K562 (cell line): ENCODE results near the gene ZNF418. TPM values are rescaled to one million over a fixed set of nuclear protein-coding genes. Genes with fewer than 3 reads are reported as not detected.

ENCODE experiments used
- ATAC-seq: fragments of 200-7000 bp; cut with Tn5 transposase; 3 replicates; pipeline ENCODE4 v1.9.1; 2020; ENCODE audit warnings: moderate library complexity
- BruUV-seq: library from RNA; stranded (reverse); fragments of 400-500 nt; replicated peaks from 2 replicates; lab custom pipeline; 2021; lab: Mats Ljungman, UMichigan
- CTCF ChIA-PET: fragments of 300-600 bp; formaldehyde crosslinking; extraction: SDS; loops from one replicate; lab custom pipeline; 2021; ENCODE audit warnings: low intra/inter-chr PET ratio; lab: Yijun Ruan, JAX
- POLR2A ChIA-PET: fragments of 300-600, 350-650 bp; sonication (Branson Sonifier 250); formaldehyde crosslinking; extraction: SDS; loops from one replicate; lab custom pipeline; 2021; ENCODE audit warnings: antibody characterized with exemption, inconsistent platforms; lab: Yijun Ruan, JAX
- DNase-seq, 4 experiments: peaks; one replicate each; pipeline versions ENCODE4 v3.0.0 to v3.0.0-alpha.2; 2011 to 2018; ENCODE audit warnings: low spot score in 3 of 4, mixed read lengths in 3 of 4; ENCODE audit errors: extremely low read depth in 1 of 4
- FAIRE-seq: peaks from 2 replicates; lab custom pipeline; 2011; peaks lifted over from hg19 to GRCh38; lab: Jason Lieb, UNC
- H2AFZ ChIP-seq: 2 replicates; pipeline ENCODE4 v1.6.0; 2011; ENCODE audit warnings: low read depth, low read length, control low read depth, inconsistent platforms
- H3K27ac ChIP-seq: fragments of 200-600 bp; 3 replicates; pipeline ENCODE4 v1.8.0; 2011; ENCODE audit warnings: low read depth, mild to moderate bottlenecking, control low read depth, inconsistent platforms, low read length, moderate library complexity, mixed read lengths; ENCODE audit errors: extremely low read depth
- H3K27me3 ChIP-seq, 2 experiments: fragments of 300-600 bp in 1 of 2; 2 replicates in 1 of 2; 3 replicates in 1 of 2; pipeline versions ENCODE4 v1.6.0 to v1.8.0; 2011; ENCODE audit warnings: inconsistent platforms in 2 of 2, low read length in 2 of 2, mild to moderate bottlenecking in 1 of 2, mixed read lengths in 1 of 2, moderate library complexity in 1 of 2; ENCODE audit not compliant: control insufficient read depth in 2 of 2, insufficient read depth in 2 of 2
- H3K36me3 ChIP-seq: fragments of 300-600 bp; 3 replicates; pipeline ENCODE4 v1.8.0; 2011; ENCODE audit warnings: mild to moderate bottlenecking, low read length, inconsistent platforms; ENCODE audit not compliant: control insufficient read depth, insufficient read depth
- H3K4me1 ChIP-seq, 2 experiments: fragments of 200-600 bp in 1 of 2; replicated peaks in 1 of 2; 2 replicates in 1 of 2; 3 replicates in 1 of 2; pipeline versions ENCODE4 v1.5.1 to v1.8.0; 2011; ENCODE audit warnings: inconsistent platforms in 2 of 2, low read length in 2 of 2, mild to moderate bottlenecking in 1 of 2, mixed read lengths in 1 of 2, moderate library complexity in 1 of 2; ENCODE audit not compliant: control insufficient read depth in 2 of 2, insufficient read depth in 2 of 2
- H3K4me2 ChIP-seq: 2 replicates; pipeline ENCODE4 v1.6.1; 2011; ENCODE audit warnings: low read length, control low read depth, inconsistent platforms, mixed read lengths; ENCODE audit not compliant: insufficient read depth
- H3K4me3 ChIP-seq: fragments of 200-600 bp; sonication (generic), shearing (Covaris generic); 2 replicates; pipeline ENCODE4 v1.5.1; 2016; ENCODE audit warnings: control low read depth, inconsistent platforms
- H3K79me2 ChIP-seq: fragments of 200-600 bp; 3 replicates; pipeline ENCODE4 v1.8.0; 2011; ENCODE audit warnings: low read length, inconsistent platforms; ENCODE audit not compliant: control insufficient read depth, insufficient read depth
- H3K9ac ChIP-seq, 2 experiments: 2 replicates each; pipeline versions ENCODE4 v1.6.0 to v1.6.1; 2011; ENCODE audit warnings: low read depth in 2 of 2, low read length in 2 of 2, control low read depth in 1 of 2, inconsistent platforms in 1 of 2, mild to moderate bottlenecking in 1 of 2, mixed read lengths in 1 of 2; ENCODE audit not compliant: insufficient read depth in 1 of 2
- H3K9me1 ChIP-seq: one replicate; pipeline ENCODE4 v1.6.0; 2011; ENCODE audit warnings: inconsistent platforms, mild to moderate bottlenecking, low read length, moderate library complexity; ENCODE audit not compliant: control insufficient read depth, insufficient read depth
- H3K9me3 ChIP-seq: replicated peaks from 2 replicates; pipeline ENCODE4 v1.5.1; 2011; ENCODE audit warnings: low read depth, low read length, inconsistent platforms; ENCODE audit not compliant: control insufficient read depth, insufficient read depth
- H4K20me1 ChIP-seq: replicated peaks from 2 replicates; pipeline ENCODE4 v1.6.1; 2011; ENCODE audit warnings: low read length, inconsistent platforms, mixed read lengths; ENCODE audit not compliant: control insufficient read depth, insufficient read depth
- CREB1 ChIP-seq, 2 experiments: sonication (generic) in 1 of 2; formaldehyde crosslinking in 1 of 2; IDR thresholded peaks; 2 replicates each; pipeline versions ENCODE4 v1.6.1 to v1.8.0; 2012 to 2022; ENCODE audit warnings: inconsistent platforms in 1 of 2, mild to moderate bottlenecking in 1 of 2, missing genetic modification reagents in 1 of 2, moderate library complexity in 1 of 2
- DPF2 ChIP-seq: fragments of 450-650 bp; IDR thresholded peaks from 2 replicates; pipeline ENCODE4 v1.6.1; 2016
- ELF2 ChIP-seq: fragments of 250-450 bp; sonication (Bioruptor Pico); IDR thresholded peaks from 2 replicates; pipeline ENCODE4 v1.5.0; 2021; ENCODE audit warnings: mild to moderate bottlenecking
- GTF2A2 ChIP-seq: IDR thresholded peaks from 2 replicates; pipeline ENCODE4 v1.6.1; 2016; ENCODE audit warnings: mild to moderate bottlenecking, missing genetic modification characterization, missing compliant biosample characterization
- HDAC8 ChIP-seq: fragments of 450-650 bp; IDR thresholded peaks from 2 replicates; pipeline ENCODE4 v1.6.1; 2016; ENCODE audit warnings: mild to moderate bottlenecking, missing genetic modification characterization, moderate library complexity, missing compliant biosample characterization
- HLTF ChIP-seq: fragments of 450-650 bp; IDR thresholded peaks from 2 replicates; pipeline ENCODE4 v1.6.1; 2016
- JUN ChIP-seq, 2 experiments: sonication (generic) in 1 of 2; formaldehyde crosslinking in 1 of 2; IDR thresholded peaks; 2 replicates each; pipeline versions ENCODE4 v1.6.1 to v1.8.0; 2012 to 2022; ENCODE audit warnings: borderline replicate concordance in 2 of 2, mild to moderate bottlenecking in 2 of 2, improper control_type of control experiment in 1 of 2, low read depth in 1 of 2, low read length in 1 of 2, missing genetic modification reagents in 1 of 2
- KAT7 ChIP-seq: sonication (generic); formaldehyde crosslinking; IDR thresholded peaks from 2 replicates; pipeline ENCODE4 v1.8.0; 2022; ENCODE audit warnings: missing genetic modification reagents, mild to moderate bottlenecking, borderline replicate concordance
- NFATC3 ChIP-seq: fragments of 450-650 bp; IDR thresholded peaks from 2 replicates; pipeline ENCODE4 v1.6.1; 2017; ENCODE audit warnings: mild to moderate bottlenecking
- NFIX ChIP-seq: fragments of 250-450 bp; sonication (Bioruptor Pico); IDR thresholded peaks from 2 replicates; pipeline ENCODE4 v1.4.0; 2020; ENCODE audit warnings: low read depth, mild to moderate bottlenecking, moderate library complexity
- PYGO2 ChIP-seq: fragments of 450-650 bp; IDR thresholded peaks from 2 replicates; pipeline ENCODE4 v1.6.1; 2016; ENCODE audit warnings: mild to moderate bottlenecking, missing genetic modification characterization, moderate library complexity, missing compliant biosample characterization
- RBM17 ChIP-seq: fragments of 200-400 bp; formaldehyde crosslinking; IDR thresholded peaks from 2 replicates; pipeline ENCODE4 v1.6.1; 2017; ENCODE audit warnings: low read depth, mild to moderate bottlenecking, low read length, borderline replicate concordance
- RFX1 ChIP-seq: fragments of 450-650 bp; IDR thresholded peaks from 2 replicates; pipeline ENCODE4 v1.6.1; 2016; ENCODE audit warnings: mild to moderate bottlenecking, moderate library complexity
- RHOXF2B ChIP-seq: fragments of 250-450 bp; sonication (Bioruptor Pico); conservative IDR thresholded peaks from 2 replicates; pipeline ENCODE4 v1.5.1; 2021
- SRSF7 ChIP-seq: fragments of 200-400 bp; formaldehyde crosslinking; optimal IDR thresholded peaks from 2 replicates; pipeline ENCODE3; 2017; ENCODE audit warnings: mild to moderate bottlenecking, low read depth, low read length
- TEAD2 ChIP-seq: fragments of 450-650 bp; IDR thresholded peaks from 2 replicates; pipeline ENCODE4 v1.6.1; 2016; ENCODE audit warnings: missing genetic modification characterization, control low read depth, missing compliant biosample characterization
- TSC22D4 ChIP-seq: fragments of 450-650 bp; IDR thresholded peaks from 2 replicates; pipeline ENCODE4 v1.6.1; 2016; ENCODE audit warnings: missing genetic modification characterization, missing biosample characterization, control low read depth
- ZNF124 ChIP-seq: sonication (generic); formaldehyde crosslinking; IDR thresholded peaks from 2 replicates; pipeline ENCODE4 v1.8.1; 2022; ENCODE audit warnings: missing genetic modification reagents
- ZNF134 ChIP-seq: fragments of 250-450 bp; sonication (Bioruptor Pico); conservative IDR thresholded peaks from 2 replicates; pipeline ENCODE4 v1.4.0; 2020
- ZNF146 ChIP-seq: IDR thresholded peaks from one replicate; pipeline ENCODE4 v1.6.1; 2018; ENCODE audit warnings: missing compliant biosample characterization; ENCODE audit not compliant: unreplicated experiment
- ZNF274 ChIP-seq: IDR thresholded peaks from 2 replicates; pipeline ENCODE4 v1.6.1; 2011; ENCODE audit warnings: low read depth, mild to moderate bottlenecking, low read length, moderate library complexity, borderline replicate concordance
- ZNF280B ChIP-seq: fragments of 250-450 bp; sonication (Bioruptor Pico); IDR thresholded peaks from 2 replicates; pipeline ENCODE4 v1.5.1; 2021; ENCODE audit warnings: mild to moderate bottlenecking
- ZNF655 ChIP-seq: fragments of 250-450 bp; sonication (Bioruptor Pico); IDR thresholded peaks from 2 replicates; pipeline ENCODE4 v1.5.0; 2021
- WGBS: fragments of 100-300 bp; shearing (Covaris generic); methylation state at CpG from one replicate; pipeline ENCODE4 v1.1.6; 2016; ENCODE audit warnings: low coverage, mixed read lengths; ENCODE audit not compliant: insufficient coverage; ENCODE audit errors: missing lambda C conversion rate; 5-methylcytosine and 5-hydroxymethylcytosine counted together
- in situ Hi-C: fragments of 300-500 bp; cut with MboI; formaldehyde crosslinking; loops from 4 replicates; pipeline ENCODE4 v1.15.0; 2018; ENCODE audit warnings: inconsistent platforms, mixed read lengths
- intact Hi-C: fragments of 100-400 bp; cut with micrococcal nuclease; formaldehyde crosslinking; loops from 2 replicates; pipeline ENCODE4 v1.14.2; 2022
- polyA plus RNA-seq, 8 experiments: library from polyadenylated mRNA; depleted of rRNA in 4 of 8; stranded (reverse) in 5 of 8; unstranded in 3 of 8; fragments of >200 nt; fragmentation: Nextera tagmentation in 2 of 8; fragmentation: Illumina TruSeq in 1 of 8; extraction: Ambion mirVana in 2 of 8; extraction: Trizol in 1 of 8; gene quantifications; 2 replicates each; pipeline versions ENCODE4 v1.2.1 to v1.2.3, GENCODE V29; 2011 to 2014; ENCODE audit warnings: inconsistent platforms in 1 of 8, missing spikeins in 1 of 8
- total RNA-seq, 7 experiments: library from RNA; depleted of rRNA in 6 of 7; stranded (reverse); fragments of >200 nt in 6 of 7; fragmentation: Illumina TruSeq in 2 of 7; extraction: Trizol in 2 of 7; gene quantifications; 2 replicates each; pipeline versions ENCODE4 v1.2.1 to v1.2.3, GENCODE V29; 2011 to 2021; ENCODE audit warnings: low replicate concordance in 1 of 7

The ZNF418 gene
- total and polyA plus RNA-seq, 9 of the 15 experiments (the other 6 are each of a cell fraction or from before 2014, with no cell fraction given), result 0.11 to 0.70 (median 0.32) TPM

- TF ChIP-seq JUN (IDR thresholded peaks at IDR 0.05; ENCODE audit: borderline replicate concordance, low read depth, low read length) (no peak), JUN (CRISPR knock-in tag; IDR thresholded peaks at IDR 0.05; ENCODE audit: borderline replicate concordance) (no peak), CREB1 (IDR thresholded peaks at IDR 0.05) (no peak), CREB1 (CRISPR knock-in tag; IDR thresholded peaks at IDR 0.05) (no peak), ZNF124 (CRISPR knock-in tag) (no peak), NFATC3 (no peak), RFX1 (no peak), NFIX (CRISPR knock-in tag) (no peak)
- TF ChIP-seq, all 486 proteins: peak for 0
Observed at GRCh38 chr19:57947088-57947418, 11.9 kb upstream of the ZNF418 start (continued).

- CTCF ChIA-PET, result interaction anchor here (0.6 kb wide), 1 partner anchor 253 kb away, joined by 3 read pairs; no protein-coding TSS in a partner anchor
- Histone ChIP-seq H3K4me2 (no peak overlapping the region), H3K36me3 (no peaks in the 10 kb centered on the region), H3K9me3 (no peaks in the 10 kb centered on the region; the same call in 1 of the 2 replicates), H3K79me2 (no peaks in the 10 kb centered on the region), H4K20me1 (no peaks in the 10 kb centered on the region), H3K27ac (no peak overlapping the region), H3K9me1 (no peaks in the 10 kb centered on the region), H3K4me3 (no peak overlapping the region; the same call in 1 of the 2 replicates), H3K4me1 (no peaks in the 10 kb centered on the region), H3K27me3 (no peaks in the 10 kb centered on the region), H3K9ac (no peak overlapping the region), H2AFZ (no peak overlapping the region)
- intact Hi-C loops (no loop called here), in situ Hi-C loops (no loop called here)
- ATAC-seq (no peak), DNase-seq (no peak), FAIRE-seq (no peak)
- POLR2A ChIA-PET, result no interaction called here
- no TSS peak for BruUV-seq
- WGBS, result 0% methylated on average over 2 of the region's 2 CpGs
- no peak for TF ChIP-seq ZNF274
- no peak for TF ChIP-seq TEAD2 (tag)
- no peak for TF ChIP-seq PYGO2 (tag)
- TF ChIP-seq SRSF7, result no peak
- TF ChIP-seq ZNF146 (CRISPR knock-in tag), result no peak
- no peak for TF ChIP-seq HLTF
- no peak for TF ChIP-seq HDAC8
- TF ChIP-seq RBM17, result no peak
- TF ChIP-seq ZNF280B (CRISPR knock-in tag), result no peak
- no peak for TF ChIP-seq DPF2
- no peak for TF ChIP-seq TSC22D4
- no peak for TF ChIP-seq RHOXF2B (CRISPR knock-in tag)
- no peak for TF ChIP-seq KAT7 (CRISPR knock-in tag)
- no peak for TF ChIP-seq ZNF134
- no peak for TF ChIP-seq ZNF655
- no peak for TF ChIP-seq GTF2A2 (tag)
- TF ChIP-seq ELF2 (CRISPR knock-in tag), result no peak
Observed at GRCh38 chr19:57946316-57946715, 11.1 kb upstream of the ZNF418 start.
